ENCODE results near the gene CHRM4.
A peak's percentile ranks its signal among the peaks of the same experiment; 100 is the strongest.

CHRM4 gene

GRCh38 chr11:46402957-46403902 is 11.7 kb upstream of the CHRM4 start:
- no peak for DNase-seq

- DNase-seq = no peak
These were observed 6.0 kb upstream of the CHRM4 start for GRCh38 chr11:46397526-46397925.

- DNase-seq = no peak
These were observed 2.2 kb upstream of the CHRM4 start for GRCh38 chr11:46393759-46394158.

- DNase-seq = peak; percentile 34
These were observed 1.6 kb upstream of the CHRM4 start for GRCh38 chr11:46393231-46393616.

GRCh38 chr11:46392421-46393230 is 1.1 kb upstream of the CHRM4 start:
- DNase-seq = peak; percentile 75

- DNase-seq = no peak
These were observed 394 bp downstream of the CHRM4 start for GRCh38 chr11:46391186-46391577.

GRCh38 chr11:46390331-46391171 is 1.0 kb downstream of the CHRM4 start:
- DNase-seq = no peak

- peak; percentile 77 for DNase-seq
These were observed 1.9 kb downstream of the CHRM4 start for GRCh38 chr11:46389450-46390330.

GRCh38 chr11:46388619-46389449 is 2.7 kb downstream of the CHRM4 start:
- DNase-seq = no peak

- DNase-seq = no peak
These were observed 3.5 kb downstream of the CHRM4 start for GRCh38 chr11:46387919-46388618.

GRCh38 chr11:46387456-46387855 is 4.1 kb downstream of the CHRM4 start:
- DNase-seq = no peak

GRCh38 chr11:46386674-46387073 is 4.9 kb downstream of the CHRM4 start:
- no peak for DNase-seq

GRCh38 chr11:46386005-46386578 is 5.5 kb downstream of the CHRM4 start:
- no peak for DNase-seq

GRCh38 chr11:46385169-46386004 is 6.2 kb downstream of the CHRM4 start:
- no peak for DNase-seq

- DNase-seq = no peak
These were observed 7.4 kb downstream of the CHRM4 start for GRCh38 chr11:46383974-46384701.

- no peak for DNase-seq
These were observed 8.2 kb downstream of the CHRM4 start for GRCh38 chr11:46383404-46383758.

GRCh38 chr11:46382646-46383403 is 8.8 kb downstream of the CHRM4 start:
- peak; percentile 47 for DNase-seq

Data from NCI-H2227 treated with DMSO at 0.1 percent for 48 hours (cell line).